Endodermal cell (in vitro differentiated cells): ENCODE data around the gene TMEM120A. TPM values are rescaled to one million over a fixed set of nuclear protein-coding genes. Genes with fewer than 3 reads are reported as not detected.

Experiments
- DNase-seq: peaks from one replicate; pipeline ENCODE4 v3.0.0-alpha.2; 2017
- H3K27ac ChIP-seq: 2 replicates; pipeline ENCODE4 v1.5.1; 2013; ENCODE audit warnings: mild to moderate bottlenecking, low read depth, low read length, moderate library complexity
- H3K27me3 ChIP-seq: 2 replicates; pipeline ENCODE4 v1.6.1; 2013; ENCODE audit warnings: mild to moderate bottlenecking, low read length, moderate library complexity; ENCODE audit not compliant: insufficient read depth, control insufficient read depth, poor library complexity, severe bottlenecking
- H3K36me3 ChIP-seq: 2 replicates; pipeline ENCODE4 v1.7.0; 2013; ENCODE audit warnings: mild to moderate bottlenecking, low read length, moderate library complexity; ENCODE audit not compliant: control insufficient read depth, insufficient read depth
- H3K4me1 ChIP-seq: one replicate; pipeline ENCODE4 v1.7.0; 2013; ENCODE audit warnings: low read length; ENCODE audit not compliant: control insufficient read depth, insufficient read depth
- H3K4me3 ChIP-seq: 2 replicates; pipeline ENCODE4 v1.5.1; 2013; ENCODE audit warnings: mild to moderate bottlenecking, low read length, moderate library complexity
- H3K9ac ChIP-seq: 2 replicates; pipeline ENCODE4 v1.6.1; 2013; ENCODE audit warnings: mild to moderate bottlenecking, low read length, moderate library complexity; ENCODE audit not compliant: poor library complexity, severe bottlenecking; ENCODE audit errors: extremely low read depth
- H3K9me3 ChIP-seq: 2 replicates; pipeline ENCODE4 v1.6.1; 2013; ENCODE audit warnings: mild to moderate bottlenecking, low read length, moderate library complexity; ENCODE audit not compliant: control insufficient read depth
- H3K27ac Mint-ChIP-seq: 2 replicates; pipeline ENCODE4 v1.8.0; 2020; ENCODE audit warnings: mixed read lengths
- H3K27me3 Mint-ChIP-seq: 2 replicates; pipeline ENCODE4 v1.8.0; 2021; ENCODE audit warnings: mild to moderate bottlenecking, mixed read lengths; ENCODE audit not compliant: insufficient read depth
- H3K36me3 Mint-ChIP-seq: 2 replicates; pipeline ENCODE4 v1.8.0; 2020; ENCODE audit warnings: low read depth, mixed read lengths
- H3K4me1 Mint-ChIP-seq: 2 replicates; pipeline ENCODE4 v1.8.0; 2020; ENCODE audit warnings: mixed read lengths
- H3K4me3 Mint-ChIP-seq: 2 replicates; pipeline ENCODE4 v1.8.0; 2020; ENCODE audit warnings: mild to moderate bottlenecking, moderate library complexity, mixed read lengths
- H3K9me3 Mint-ChIP-seq: 2 replicates; pipeline ENCODE4 v1.8.0; 2020; ENCODE audit warnings: mild to moderate bottlenecking, mixed read lengths
- WGBS, 2 experiments: methylation state at CpG; one replicate each; pipeline versions ENCODE4 v1.1.5 to v1.1.7; 2013; ENCODE audit warnings: missing lambda C conversion rate in 2 of 2, mixed read lengths in 1 of 2; ENCODE audit not compliant: insufficient coverage in 1 of 2, insufficient read length in 1 of 2; 5-methylcytosine and 5-hydroxymethylcytosine counted together
- total RNA-seq, 2 donors: library from RNA; stranded (reverse); fragmentation: NEBNext Ultra II Directional in 1 of 2; extraction: Animal tissue kit (Norgen Biotek cat#: 25700) in 1 of 2; gene quantifications; 2 replicates in 1 of 2; 3 replicates in 1 of 2; pipeline ENCODE4 v1.2.1, GENCODE V29; 2021
- TF ChIP-seq, protein P1 (sequence below): fragments of 200-600 bp; sonication (generic); conservative IDR thresholded peaks from 2 replicates; pipeline ENCODE4 v1.5.0; 2021; ENCODE audit warnings: antibody characterized with exemption, mild to moderate bottlenecking

Gene TMEM120A
- total RNA-seq, 2 donors from 2014 or later = 18.8 to 19.1 TPM

DNA sequence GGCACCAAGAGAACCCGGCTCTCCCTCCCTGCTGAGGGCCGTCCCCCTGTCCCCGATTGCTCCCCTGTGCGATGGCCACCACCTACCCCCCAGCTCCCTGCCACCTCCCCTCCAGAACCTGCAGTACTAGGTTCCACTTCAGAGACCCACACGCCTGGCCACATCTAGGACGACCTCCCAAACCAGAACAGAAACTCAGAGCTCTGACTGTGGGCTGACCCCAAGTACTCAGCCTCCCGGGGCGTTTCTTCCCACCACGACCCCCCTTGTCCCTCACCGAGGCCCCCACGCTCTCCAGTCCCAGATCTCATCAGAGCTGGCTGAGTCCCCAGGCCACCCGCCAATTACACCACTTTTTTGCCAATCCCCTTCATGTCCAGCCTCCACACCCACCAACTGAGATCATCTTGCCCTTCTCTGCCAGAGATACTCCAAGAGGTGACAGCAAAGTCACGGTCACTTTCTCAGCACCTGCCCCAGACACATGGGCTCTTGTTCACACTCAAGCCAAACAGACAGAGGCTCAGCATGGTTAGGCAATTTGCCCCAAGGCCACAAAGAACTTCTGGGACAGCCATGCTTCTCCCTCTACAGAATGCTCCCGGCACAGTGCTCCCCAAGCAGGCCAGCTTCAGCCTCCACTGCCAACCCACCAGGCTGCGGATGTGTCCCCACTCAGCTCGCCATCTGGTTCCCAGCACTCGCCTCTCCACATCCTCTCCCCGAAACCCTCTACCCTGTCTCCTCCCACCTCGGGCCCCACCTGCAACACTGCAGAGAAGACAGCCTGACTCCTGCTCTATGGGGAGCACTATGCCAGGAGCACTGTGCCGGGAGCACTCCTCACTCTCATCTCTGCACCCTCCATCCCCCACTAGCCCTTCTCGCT lies 4.7 kb downstream of the TMEM120A start:
- no peak overlapping the region for H3K27ac Mint-ChIP-seq
- DNase-seq = no peak
- Histone ChIP-seq H3K9me3 (no peaks in the 10 kb centered on the region), H3K27ac (no peak overlapping the region), H3K4me3 (no peak overlapping the region), H3K9ac (no peak overlapping the region), H3K27me3 (no peaks in the 10 kb centered on the region), H3K36me3 (peaks cover 6% of the 10 kb centered on the region), H3K4me1 (peaks cover 9% of the 10 kb centered on the region)
- peaks cover 9% of the 10 kb centered on the region for H3K36me3 Mint-ChIP-seq
- H3K27me3 Mint-ChIP-seq = no peaks in the 10 kb centered on the region
- no peaks in the 10 kb centered on the region for H3K9me3 Mint-ChIP-seq
- H3K4me3 Mint-ChIP-seq = no peak overlapping the region
- TF ChIP-seq, protein P1, sequence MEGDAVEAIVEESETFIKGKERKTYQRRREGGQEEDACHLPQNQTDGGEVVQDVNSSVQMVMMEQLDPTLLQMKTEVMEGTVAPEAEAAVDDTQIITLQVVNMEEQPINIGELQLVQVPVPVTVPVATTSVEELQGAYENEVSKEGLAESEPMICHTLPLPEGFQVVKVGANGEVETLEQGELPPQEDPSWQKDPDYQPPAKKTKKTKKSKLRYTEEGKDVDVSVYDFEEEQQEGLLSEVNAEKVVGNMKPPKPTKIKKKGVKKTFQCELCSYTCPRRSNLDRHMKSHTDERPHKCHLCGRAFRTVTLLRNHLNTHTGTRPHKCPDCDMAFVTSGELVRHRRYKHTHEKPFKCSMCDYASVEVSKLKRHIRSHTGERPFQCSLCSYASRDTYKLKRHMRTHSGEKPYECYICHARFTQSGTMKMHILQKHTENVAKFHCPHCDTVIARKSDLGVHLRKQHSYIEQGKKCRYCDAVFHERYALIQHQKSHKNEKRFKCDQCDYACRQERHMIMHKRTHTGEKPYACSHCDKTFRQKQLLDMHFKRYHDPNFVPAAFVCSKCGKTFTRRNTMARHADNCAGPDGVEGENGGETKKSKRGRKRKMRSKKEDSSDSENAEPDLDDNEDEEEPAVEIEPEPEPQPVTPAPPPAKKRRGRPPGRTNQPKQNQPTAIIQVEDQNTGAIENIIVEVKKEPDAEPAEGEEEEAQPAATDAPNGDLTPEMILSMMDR = no peak
- peaks cover 20% of the 10 kb centered on the region for H3K4me1 Mint-ChIP-seq
- WGBS, 2 experiments = 78 to 86% methylated on average over 10 to 21 of the region's 21 CpGs

DNA sequence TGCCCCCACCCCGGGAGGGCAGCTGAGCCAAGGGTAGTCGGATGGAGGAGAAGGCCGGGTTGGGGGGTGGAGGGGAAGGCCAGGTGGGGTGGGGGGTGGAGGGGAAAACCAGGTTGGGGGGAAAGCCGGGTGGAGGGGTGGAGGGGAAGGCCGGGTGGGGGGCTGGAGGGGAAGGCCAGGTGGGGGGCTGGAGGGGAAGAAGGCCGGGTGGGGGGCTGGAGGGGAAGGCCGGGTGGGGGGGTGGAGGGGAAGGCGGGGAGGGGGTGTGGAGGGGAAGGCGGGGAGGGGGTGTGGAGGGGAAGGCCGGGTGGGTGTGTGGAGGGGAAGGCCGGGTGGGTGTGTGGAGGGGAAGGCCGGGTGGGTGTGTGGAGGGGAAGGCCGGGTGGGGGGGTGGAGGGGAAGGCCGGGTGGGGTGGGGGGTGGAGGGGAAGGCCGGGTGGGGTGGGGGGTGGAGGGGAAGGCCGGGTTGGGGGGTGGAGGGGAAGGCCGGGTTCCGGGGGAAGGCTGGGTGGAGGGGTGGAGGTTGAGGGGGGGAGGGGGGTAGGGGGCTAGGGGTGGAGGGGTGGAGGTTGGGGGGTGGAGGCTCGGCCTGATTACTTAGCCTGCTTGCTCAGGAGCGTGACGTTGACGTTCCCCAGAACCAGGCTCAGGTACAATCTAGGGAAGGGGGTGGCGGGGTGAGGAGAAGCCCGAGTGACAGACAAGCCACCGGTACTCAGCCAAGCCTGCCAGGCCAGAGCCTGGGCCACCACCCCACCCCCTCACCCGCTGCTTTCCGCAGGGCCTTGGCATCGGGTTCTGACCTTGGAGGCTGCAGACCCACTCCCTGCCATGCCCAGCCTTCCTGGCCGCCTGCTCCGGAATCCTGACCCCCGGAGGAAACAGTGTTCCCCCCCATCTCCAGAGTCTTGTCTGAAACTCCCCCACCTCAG lies 5.6 kb downstream of the TMEM120A start:
- DNase-seq = no peak
- H3K36me3 Mint-ChIP-seq = peaks cover 9% of the 10 kb centered on the region
- Histone ChIP-seq H3K4me1 (peaks cover 9% of the 10 kb centered on the region), H3K9ac (no peak overlapping the region), H3K9me3 (no peaks in the 10 kb centered on the region), H3K36me3 (peaks cover 6% of the 10 kb centered on the region), H3K4me3 (no peak overlapping the region), H3K27ac (no peak overlapping the region), H3K27me3 (no peaks in the 10 kb centered on the region)
- no peaks in the 10 kb centered on the region for H3K27me3 Mint-ChIP-seq
- 67 to 83% methylated on average over 3 to 14 of the region's 31 CpGs for WGBS, 2 experiments
- H3K9me3 Mint-ChIP-seq = no peaks in the 10 kb centered on the region
- H3K27ac Mint-ChIP-seq = no peak overlapping the region
- no peak overlapping the region for H3K4me3 Mint-ChIP-seq
- TF ChIP-seq, protein P1 = no peak
- peaks cover 19% of the 10 kb centered on the region for H3K4me1 Mint-ChIP-seq

DNA sequence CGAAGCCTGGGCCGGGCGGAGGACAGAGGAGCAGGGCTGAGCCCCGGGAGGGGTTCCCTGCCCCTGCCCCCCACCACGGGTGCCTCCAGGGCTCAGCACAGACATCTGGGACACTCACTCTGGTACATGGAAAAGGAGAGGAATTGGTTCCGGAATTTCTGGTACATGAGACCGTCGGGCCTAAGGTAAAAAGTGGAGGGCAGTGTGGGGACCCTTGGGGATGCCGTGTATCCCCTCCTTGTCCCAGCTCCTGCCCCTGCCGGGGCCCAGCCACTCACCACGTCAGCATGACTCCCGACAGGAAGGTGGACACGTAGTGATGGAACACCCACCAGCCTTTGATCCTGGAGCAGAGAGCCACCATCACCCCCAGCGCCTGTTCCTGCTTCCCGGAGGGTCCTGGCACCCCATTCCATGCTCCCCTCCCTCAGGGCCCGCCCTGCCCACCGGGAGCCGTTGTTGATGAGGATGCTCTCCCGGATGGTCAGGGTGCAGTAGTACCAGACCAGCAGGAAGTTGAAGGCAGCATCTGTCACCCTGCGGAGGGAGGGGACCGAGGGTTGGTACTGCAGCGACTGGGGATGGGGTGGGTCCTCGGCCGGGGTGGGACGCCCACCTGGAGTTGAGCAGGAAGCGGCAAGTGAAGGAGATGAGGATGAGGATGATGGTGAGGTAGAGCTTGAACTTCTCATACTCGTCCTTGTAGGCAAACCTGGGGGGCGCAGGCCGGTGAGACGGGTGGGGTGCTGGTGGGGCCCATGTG lies 6.4 kb downstream of the TMEM120A start:
- H3K4me1 ChIP-seq = peaks cover 2% of the 10 kb centered on the region
- no peak overlapping the region for H3K27ac Mint-ChIP-seq
- no peak for DNase-seq
- no peak overlapping the region for H3K4me3 Mint-ChIP-seq
- TF ChIP-seq, protein P1 = no peak
- no peaks in the 10 kb centered on the region for H3K9me3 ChIP-seq
- no peaks in the 10 kb centered on the region for H3K27me3 Mint-ChIP-seq
- 90 to 95% methylated on average over 6 to 30 of the region's 30 CpGs for WGBS, 2 experiments
- no peaks in the 10 kb centered on the region for H3K27me3 ChIP-seq
- peaks cover 11% of the 10 kb centered on the region for H3K36me3 Mint-ChIP-seq
- H3K4me1 Mint-ChIP-seq = peaks cover 19% of the 10 kb centered on the region
- H3K27ac ChIP-seq = no peak overlapping the region
- H3K9ac ChIP-seq = no peak overlapping the region
- no peak overlapping the region for H3K4me3 ChIP-seq
- H3K9me3 Mint-ChIP-seq = no peaks in the 10 kb centered on the region
- peaks cover 6% of the 10 kb centered on the region for H3K36me3 ChIP-seq
